ENCODE results near the gene PFKP. TPM values are rescaled to one million over a fixed set of nuclear protein-coding genes. Genes with fewer than 3 reads are reported as not detected.

Gene PFKP
- total and polyA plus RNA-seq, 4 donors: 15.1 to 49.8 (median 31.8) TPM

GRCh38 chr10:3143791-3144434 lies 76.6 kb downstream of the PFKP start:
- H3K9ac ChIP-seq (ENCODE audit: insufficient read depth in 1 of 2, low read length in 2 of 2): no peak overlapping the region
- no peak overlapping the region for H3K27ac ChIP-seq (ENCODE audit: low read depth in 1 of 2, low read length in 1 of 2)
- no peaks in the 10 kb centered on the region for H3K4me1 ChIP-seq (ENCODE audit: control insufficient read depth in 5 of 5, insufficient read depth in 5 of 5, low read length in 5 of 5)
- DNase-seq (no peak), ATAC-seq (ENCODE audit: insufficient read depth, low FRiP score) (no peak)
- no peaks in the 10 kb centered on the region for H3K27me3 ChIP-seq (ENCODE audit: control insufficient read depth in 3 of 3, insufficient read depth in 3 of 3, low read length in 2 of 3)
- H3K4me3 ChIP-seq: no peak overlapping the region
- H3K9me3 ChIP-seq (ENCODE audit: control insufficient read depth in 4 of 4, insufficient read depth in 3 of 4, low read length in 3 of 4): no peaks in the 10 kb centered on the region
- peaks cover 30 to 62% (median 57%) of the 10 kb centered on the region in 4 donors for H3K36me3 ChIP-seq (ENCODE audit: control insufficient read depth in 4 of 4, insufficient read depth in 4 of 4, low read length in 4 of 4)
- TF ChIP-seq, protein P1, sequence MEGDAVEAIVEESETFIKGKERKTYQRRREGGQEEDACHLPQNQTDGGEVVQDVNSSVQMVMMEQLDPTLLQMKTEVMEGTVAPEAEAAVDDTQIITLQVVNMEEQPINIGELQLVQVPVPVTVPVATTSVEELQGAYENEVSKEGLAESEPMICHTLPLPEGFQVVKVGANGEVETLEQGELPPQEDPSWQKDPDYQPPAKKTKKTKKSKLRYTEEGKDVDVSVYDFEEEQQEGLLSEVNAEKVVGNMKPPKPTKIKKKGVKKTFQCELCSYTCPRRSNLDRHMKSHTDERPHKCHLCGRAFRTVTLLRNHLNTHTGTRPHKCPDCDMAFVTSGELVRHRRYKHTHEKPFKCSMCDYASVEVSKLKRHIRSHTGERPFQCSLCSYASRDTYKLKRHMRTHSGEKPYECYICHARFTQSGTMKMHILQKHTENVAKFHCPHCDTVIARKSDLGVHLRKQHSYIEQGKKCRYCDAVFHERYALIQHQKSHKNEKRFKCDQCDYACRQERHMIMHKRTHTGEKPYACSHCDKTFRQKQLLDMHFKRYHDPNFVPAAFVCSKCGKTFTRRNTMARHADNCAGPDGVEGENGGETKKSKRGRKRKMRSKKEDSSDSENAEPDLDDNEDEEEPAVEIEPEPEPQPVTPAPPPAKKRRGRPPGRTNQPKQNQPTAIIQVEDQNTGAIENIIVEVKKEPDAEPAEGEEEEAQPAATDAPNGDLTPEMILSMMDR (IDR thresholded peaks at IDR 0.05; ENCODE audit: control extremely low read depth, extremely low read depth): no peak
- 96% methylated on average over 19 of the region's 19 CpGs for WGBS, 2 donors

GRCh38 chr10:3145366-3145765 lies 78.0 kb downstream of the PFKP start:
- no peak overlapping the region for H3K9ac ChIP-seq (ENCODE audit: insufficient read depth in 1 of 2, low read length in 2 of 2)
- no peak for ATAC-seq (ENCODE audit: insufficient read depth, low FRiP score)
- TF ChIP-seq, protein P1 (IDR thresholded peaks at IDR 0.05; ENCODE audit: control extremely low read depth, extremely low read depth): no peak
- 98 to 99% methylated on average over 18 of the region's 18 CpGs for WGBS, 2 donors
- no peak for DNase-seq
- H3K36me3 ChIP-seq (ENCODE audit: control insufficient read depth in 4 of 4, insufficient read depth in 4 of 4, low read length in 4 of 4): peaks cover 27 to 63% (median 57%) of the 10 kb centered on the region in 4 donors
- H3K9me3 ChIP-seq (ENCODE audit: control insufficient read depth in 4 of 4, insufficient read depth in 3 of 4, low read length in 3 of 4): no peaks in the 10 kb centered on the region
- H3K27me3 ChIP-seq (ENCODE audit: control insufficient read depth in 3 of 3, insufficient read depth in 3 of 3, low read length in 2 of 3): no peaks in the 10 kb centered on the region
- no peak overlapping the region for H3K4me3 ChIP-seq
- no peaks in the 10 kb centered on the region for H3K4me1 ChIP-seq (ENCODE audit: control insufficient read depth in 5 of 5, insufficient read depth in 5 of 5, low read length in 5 of 5)
- no peak overlapping the region for H3K27ac ChIP-seq (ENCODE audit: low read depth in 1 of 2, low read length in 1 of 2)

DNA sequence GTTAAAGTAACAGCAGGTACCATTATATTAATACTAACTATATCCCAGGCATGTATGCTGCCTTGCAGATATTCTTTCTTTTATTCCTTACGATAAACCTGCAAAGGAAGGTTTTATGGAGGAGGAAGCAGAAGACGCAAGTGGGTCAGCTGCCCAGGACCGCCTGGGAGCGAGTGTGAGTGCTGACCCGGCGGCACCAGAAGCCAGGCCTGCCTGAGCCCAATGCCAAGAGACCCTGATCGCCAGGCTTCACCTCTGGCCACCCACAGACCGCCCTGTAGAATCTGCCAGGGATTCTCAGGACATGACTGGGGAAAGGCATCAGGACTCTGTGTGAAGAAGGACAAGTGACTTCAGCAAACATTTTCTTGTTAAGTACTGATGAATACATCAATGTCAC lies 78.9 kb downstream of the PFKP start:
- ATAC-seq (ENCODE audit: insufficient read depth, low FRiP score) (no peak), DNase-seq (no peak)
- H3K4me1 ChIP-seq (ENCODE audit: control insufficient read depth in 5 of 5, insufficient read depth in 5 of 5, low read length in 5 of 5): no peaks in the 10 kb centered on the region
- H3K36me3 ChIP-seq (ENCODE audit: control insufficient read depth in 4 of 4, insufficient read depth in 4 of 4, low read length in 4 of 4): peaks cover 27 to 70% (median 57%) of the 10 kb centered on the region in 4 donors
- H3K9me3 ChIP-seq (ENCODE audit: control insufficient read depth in 4 of 4, insufficient read depth in 3 of 4, low read length in 3 of 4): no peaks in the 10 kb centered on the region
- H3K27me3 ChIP-seq (ENCODE audit: control insufficient read depth in 3 of 3, insufficient read depth in 3 of 3, low read length in 2 of 3): no peaks in the 10 kb centered on the region
- no peak overlapping the region for H3K4me3 ChIP-seq
- H3K9ac ChIP-seq (ENCODE audit: insufficient read depth in 1 of 2, low read length in 2 of 2): no peak overlapping the region
- no peak overlapping the region for H3K27ac ChIP-seq (ENCODE audit: low read depth in 1 of 2, low read length in 1 of 2)
- TF ChIP-seq, protein P1 (IDR thresholded peaks at IDR 0.05; ENCODE audit: control extremely low read depth, extremely low read depth): no peak
- WGBS, 2 donors: 95 to 98% methylated on average over 8 of the region's 8 CpGs

Data from lung (tissue), 12 donors.